Measurements from ENCODE around the gene LONP2. TPM values are rescaled to one million over a fixed set of nuclear protein-coding genes. Genes with fewer than 3 reads are reported as not detected.

The LONP2 gene
- total and polyA plus RNA-seq, 2 experiments from 2014 or later: 12.4 to 25.2 TPM

DNA sequence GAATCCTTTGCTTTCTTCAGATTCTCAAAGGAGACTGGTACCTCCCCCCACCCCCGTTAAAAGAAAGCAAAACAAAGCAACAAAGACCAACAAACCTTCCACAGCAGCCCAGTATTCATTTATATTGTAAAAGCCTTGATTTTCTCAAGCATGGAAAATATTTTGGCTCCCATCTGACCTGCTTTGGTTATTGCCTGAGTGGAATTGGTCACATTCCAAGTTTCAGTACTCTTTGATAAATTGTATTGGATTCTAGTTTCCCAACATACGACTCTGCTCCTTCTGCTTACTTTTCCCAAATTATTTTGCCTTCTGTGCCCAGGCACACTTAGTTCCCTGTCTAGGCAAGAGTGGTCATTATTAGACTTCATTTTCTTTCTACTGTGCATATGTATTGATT, 2.0 kb downstream of the LONP2 start (continued):
- TF ChIP-seq, protein P1, sequence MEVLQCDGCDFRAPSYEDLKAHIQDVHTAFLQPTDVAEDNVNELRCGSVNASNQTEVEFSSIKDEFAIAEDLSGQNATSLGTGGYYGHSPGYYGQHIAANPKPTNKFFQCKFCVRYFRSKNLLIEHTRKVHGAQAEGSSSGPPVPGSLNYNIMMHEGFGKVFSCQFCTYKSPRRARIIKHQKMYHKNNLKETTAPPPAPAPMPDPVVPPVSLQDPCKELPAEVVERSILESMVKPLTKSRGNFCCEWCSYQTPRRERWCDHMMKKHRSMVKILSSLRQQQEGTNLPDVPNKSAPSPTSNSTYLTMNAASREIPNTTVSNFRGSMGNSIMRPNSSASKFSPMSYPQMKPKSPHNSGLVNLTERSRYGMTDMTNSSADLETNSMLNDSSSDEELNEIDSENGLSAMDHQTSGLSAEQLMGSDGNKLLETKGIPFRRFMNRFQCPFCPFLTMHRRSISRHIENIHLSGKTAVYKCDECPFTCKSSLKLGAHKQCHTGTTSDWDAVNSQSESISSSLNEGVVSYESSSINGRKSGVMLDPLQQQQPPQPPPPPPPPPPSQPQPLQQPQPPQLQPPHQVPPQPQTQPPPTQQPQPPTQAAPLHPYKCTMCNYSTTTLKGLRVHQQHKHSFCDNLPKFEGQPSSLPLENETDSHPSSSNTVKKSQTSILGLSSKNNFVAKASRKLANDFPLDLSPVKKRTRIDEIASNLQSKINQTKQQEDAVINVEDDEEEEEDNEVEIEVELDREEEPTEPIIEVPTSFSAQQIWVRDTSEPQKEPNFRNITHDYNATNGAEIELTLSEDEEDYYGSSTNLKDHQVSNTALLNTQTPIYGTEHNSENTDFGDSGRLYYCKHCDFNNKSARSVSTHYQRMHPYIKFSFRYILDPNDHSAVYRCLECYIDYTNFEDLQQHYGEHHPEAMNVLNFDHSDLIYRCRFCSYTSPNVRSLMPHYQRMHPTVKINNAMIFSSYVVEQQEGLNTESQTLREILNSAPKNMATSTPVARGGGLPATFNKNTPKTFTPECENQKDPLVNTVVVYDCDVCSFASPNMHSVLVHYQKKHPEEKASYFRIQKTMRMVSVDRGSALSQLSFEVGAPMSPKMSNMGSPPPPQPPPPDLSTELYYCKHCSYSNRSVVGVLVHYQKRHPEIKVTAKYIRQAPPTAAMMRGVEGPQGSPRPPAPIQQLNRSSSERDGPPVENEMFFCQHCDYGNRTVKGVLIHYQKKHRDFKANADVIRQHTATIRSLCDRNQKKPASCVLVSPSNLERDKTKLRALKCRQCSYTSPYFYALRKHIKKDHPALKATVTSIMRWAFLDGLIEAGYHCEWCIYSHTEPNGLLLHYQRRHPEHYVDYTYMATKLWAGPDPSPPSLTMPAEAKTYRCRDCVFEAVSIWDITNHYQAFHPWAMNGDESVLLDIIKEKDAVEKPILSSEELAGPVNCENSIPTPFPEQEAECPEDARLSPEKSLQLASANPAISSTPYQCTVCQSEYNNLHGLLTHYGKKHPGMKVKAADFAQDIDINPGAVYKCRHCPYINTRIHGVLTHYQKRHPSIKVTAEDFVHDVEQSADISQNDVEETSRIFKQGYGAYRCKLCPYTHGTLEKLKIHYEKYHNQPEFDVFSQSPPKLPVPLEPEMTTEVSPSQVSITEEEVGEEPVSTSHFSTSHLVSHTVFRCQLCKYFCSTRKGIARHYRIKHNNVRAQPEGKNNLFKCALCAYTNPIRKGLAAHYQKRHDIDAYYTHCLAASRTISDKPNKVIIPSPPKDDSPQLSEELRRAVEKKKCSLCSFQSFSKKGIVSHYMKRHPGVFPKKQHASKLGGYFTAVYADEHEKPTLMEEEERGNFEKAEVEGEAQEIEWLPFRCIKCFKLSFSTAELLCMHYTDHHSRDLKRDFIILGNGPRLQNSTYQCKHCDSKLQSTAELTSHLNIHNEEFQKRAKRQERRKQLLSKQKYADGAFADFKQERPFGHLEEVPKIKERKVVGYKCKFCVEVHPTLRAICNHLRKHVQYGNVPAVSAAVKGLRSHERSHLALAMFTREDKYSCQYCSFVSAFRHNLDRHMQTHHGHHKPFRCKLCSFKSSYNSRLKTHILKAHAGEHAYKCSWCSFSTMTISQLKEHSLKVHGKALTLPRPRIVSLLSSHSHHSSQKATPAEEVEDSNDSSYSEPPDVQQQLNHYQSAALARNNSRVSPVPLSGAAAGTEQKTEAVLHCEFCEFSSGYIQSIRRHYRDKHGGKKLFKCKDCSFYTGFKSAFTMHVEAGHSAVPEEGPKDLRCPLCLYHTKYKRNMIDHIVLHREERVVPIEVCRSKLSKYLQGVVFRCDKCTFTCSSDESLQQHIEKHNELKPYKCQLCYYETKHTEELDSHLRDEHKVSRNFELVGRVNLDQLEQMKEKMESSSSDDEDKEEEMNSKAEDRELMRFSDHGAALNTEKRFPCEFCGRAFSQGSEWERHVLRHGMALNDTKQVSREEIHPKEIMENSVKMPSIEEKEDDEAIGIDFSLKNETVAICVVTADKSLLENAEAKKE (CRISPR knock-in tag; IDR thresholded peaks at IDR 0.05): no peak
- TF ChIP-seq, protein P2, sequence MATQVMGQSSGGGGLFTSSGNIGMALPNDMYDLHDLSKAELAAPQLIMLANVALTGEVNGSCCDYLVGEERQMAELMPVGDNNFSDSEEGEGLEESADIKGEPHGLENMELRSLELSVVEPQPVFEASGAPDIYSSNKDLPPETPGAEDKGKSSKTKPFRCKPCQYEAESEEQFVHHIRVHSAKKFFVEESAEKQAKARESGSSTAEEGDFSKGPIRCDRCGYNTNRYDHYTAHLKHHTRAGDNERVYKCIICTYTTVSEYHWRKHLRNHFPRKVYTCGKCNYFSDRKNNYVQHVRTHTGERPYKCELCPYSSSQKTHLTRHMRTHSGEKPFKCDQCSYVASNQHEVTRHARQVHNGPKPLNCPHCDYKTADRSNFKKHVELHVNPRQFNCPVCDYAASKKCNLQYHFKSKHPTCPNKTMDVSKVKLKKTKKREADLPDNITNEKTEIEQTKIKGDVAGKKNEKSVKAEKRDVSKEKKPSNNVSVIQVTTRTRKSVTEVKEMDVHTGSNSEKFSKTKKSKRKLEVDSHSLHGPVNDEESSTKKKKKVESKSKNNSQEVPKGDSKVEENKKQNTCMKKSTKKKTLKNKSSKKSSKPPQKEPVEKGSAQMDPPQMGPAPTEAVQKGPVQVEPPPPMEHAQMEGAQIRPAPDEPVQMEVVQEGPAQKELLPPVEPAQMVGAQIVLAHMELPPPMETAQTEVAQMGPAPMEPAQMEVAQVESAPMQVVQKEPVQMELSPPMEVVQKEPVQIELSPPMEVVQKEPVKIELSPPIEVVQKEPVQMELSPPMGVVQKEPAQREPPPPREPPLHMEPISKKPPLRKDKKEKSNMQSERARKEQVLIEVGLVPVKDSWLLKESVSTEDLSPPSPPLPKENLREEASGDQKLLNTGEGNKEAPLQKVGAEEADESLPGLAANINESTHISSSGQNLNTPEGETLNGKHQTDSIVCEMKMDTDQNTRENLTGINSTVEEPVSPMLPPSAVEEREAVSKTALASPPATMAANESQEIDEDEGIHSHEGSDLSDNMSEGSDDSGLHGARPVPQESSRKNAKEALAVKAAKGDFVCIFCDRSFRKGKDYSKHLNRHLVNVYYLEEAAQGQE (IDR thresholded peaks at IDR 0.05; ENCODE audit: unreplicated experiment): no peak
- no peak for TF ChIP-seq STAT1 (IDR thresholded peaks at IDR 0.05; ENCODE audit: unreplicated experiment)
- no peak for TF ChIP-seq NANOG (IDR thresholded peaks at IDR 0.05; ENCODE audit: borderline replicate concordance)
- no peak for TF ChIP-seq EZH2phosphoT487 (IDR thresholded peaks at IDR 0.05; ENCODE audit: unreplicated experiment)

DNA sequence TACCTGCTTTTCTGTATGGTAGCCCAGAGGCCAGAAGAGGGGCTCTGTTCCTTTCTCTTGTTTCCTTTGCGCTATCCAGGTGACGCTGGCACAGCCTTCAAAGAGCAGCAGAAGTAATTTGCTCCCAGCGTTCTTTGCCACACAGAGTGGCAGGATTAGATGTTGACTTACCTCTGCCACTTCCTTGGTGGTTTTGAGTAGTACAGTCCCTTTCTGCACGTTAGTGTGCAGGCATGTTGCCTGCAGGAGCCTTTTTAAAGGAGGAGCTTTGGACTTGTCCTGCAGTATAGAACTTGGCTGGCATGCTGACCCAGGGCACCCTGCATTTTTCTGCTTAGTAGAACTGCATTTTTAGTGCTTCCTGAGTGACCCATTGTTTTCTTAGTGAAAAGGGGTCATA, 3.2 kb downstream of the LONP2 start, which contains the start of gene ABCC11:
Gene ABCC11, minus strand, starts transcription at position 229 of the 400 bp plus-strand sequence. CDS start 15,618 bp downstream, outside the sequence.
- H3K4me2 ChIP-seq: no peak within 1 kb of the TSS
- H3K27me3 Mint-ChIP-seq (ENCODE audit: insufficient read depth, low read depth, poor library complexity): no peaks in the 10 kb centered on the region
- H3K27ac Mint-ChIP-seq: no peak within 1 kb of the TSS
- TF ChIP-seq NANOG (IDR thresholded peaks at IDR 0.05; ENCODE audit: borderline replicate concordance) (no peak), ZNF114 (CRISPR knock-in tag; IDR thresholded peaks at IDR 0.05) (no peak), STAT1 (IDR thresholded peaks at IDR 0.05; ENCODE audit: unreplicated experiment) (no peak), CREB1 (CRISPR knock-in tag; IDR thresholded peaks at IDR 0.05; ENCODE audit: low read depth) (no peak), POLR2AphosphoS5 (IDR thresholded peaks at IDR 0.05; ENCODE audit: low read depth) (no peak), JUNB (IDR thresholded peaks at IDR 0.05; ENCODE audit: unreplicated experiment) (no peak), ZNF331 (CRISPR knock-in tag; IDR thresholded peaks at IDR 0.05; ENCODE audit: low read depth) (no peak)
- TF ChIP-seq, protein P3, sequence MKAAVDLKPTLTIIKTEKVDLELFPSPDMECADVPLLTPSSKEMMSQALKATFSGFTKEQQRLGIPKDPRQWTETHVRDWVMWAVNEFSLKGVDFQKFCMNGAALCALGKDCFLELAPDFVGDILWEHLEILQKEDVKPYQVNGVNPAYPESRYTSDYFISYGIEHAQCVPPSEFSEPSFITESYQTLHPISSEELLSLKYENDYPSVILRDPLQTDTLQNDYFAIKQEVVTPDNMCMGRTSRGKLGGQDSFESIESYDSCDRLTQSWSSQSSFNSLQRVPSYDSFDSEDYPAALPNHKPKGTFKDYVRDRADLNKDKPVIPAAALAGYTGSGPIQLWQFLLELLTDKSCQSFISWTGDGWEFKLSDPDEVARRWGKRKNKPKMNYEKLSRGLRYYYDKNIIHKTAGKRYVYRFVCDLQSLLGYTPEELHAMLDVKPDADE (IDR thresholded peaks at IDR 0.05): no peak

More for the DNA sequence above, 3.2 kb downstream of the LONP2 start, which contains the start of gene ABCC11:
- ATAC-seq (no peak), DNase-seq (ENCODE audit: low spot score) (no peak)
- H3K27ac ChIP-seq (ENCODE audit: low read depth): no peak within 1 kb of the TSS; the same call in 1 of the 2 replicates
- H3K27me3 ChIP-seq (ENCODE audit: insufficient read depth): no peaks in the 10 kb centered on the region
- Mint-ChIP-seq H3K4me1 (peaks cover 9% of the 10 kb centered on the region), H3K36me3 (ENCODE audit: low read depth) (no peaks in the 10 kb centered on the region; the same call in 2 of the 3 replicates), H3K9me3 (no peaks in the 10 kb centered on the region; the same call in 2 of the 3 replicates), H3K4me3 (no peak within 1 kb of the TSS)
- H3F3A ChIP-seq (replicated peaks; ENCODE audit: low read depth): no peaks in the 10 kb centered on the region
- no peaks in the 10 kb centered on the region for H4K20me1 ChIP-seq (replicated peaks; ENCODE audit: insufficient read depth)
- no peaks in the 10 kb centered on the region for H3K36me3 ChIP-seq (ENCODE audit: insufficient read depth)
- H3K4me3 ChIP-seq: no peak within 1 kb of the TSS
- no peaks in the 10 kb centered on the region for H3K9me2 ChIP-seq (ENCODE audit: insufficient read depth)
- no peak within 1 kb of the TSS for H2AFZ ChIP-seq
- H3K4me1 ChIP-seq (ENCODE audit: insufficient read depth): peaks cover 11% of the 10 kb centered on the region
- peaks cover 49% of the 10 kb centered on the region for H3K79me2 ChIP-seq (replicated peaks; ENCODE audit: insufficient read depth)

Measured in GM23338 (cell line).